ENCODE measurements around the gene MLXIP. TPM values are rescaled to one million over a fixed set of nuclear protein-coding genes. Genes with fewer than 3 reads are reported as not detected.

The MLXIP gene
- total and polyA plus RNA-seq, 2 of the 13 experiments (the other 11 are each of a cell fraction or from before 2014, with no cell fraction given): 5.3 to 6.7 TPM

- Histone ChIP-seq H4K20me1 (ENCODE audit: insufficient read depth, low read length) (no peaks in the 10 kb centered on the region), H3K9me3 (ENCODE audit: low read length) (no peaks in the 10 kb centered on the region), H3K27ac (ENCODE audit: extremely low read length, insufficient read depth, low read length) (no peak overlapping the region), H3K27me3 (ENCODE audit: control insufficient read depth in 1 of 2, insufficient read depth in 2 of 2, low read length in 2 of 2) (no peaks in the 10 kb centered on the region; a peak in 1 of 5 replicates), H3K79me2 (ENCODE audit: insufficient read depth, low read length) (no peaks in the 10 kb centered on the region), H3K4me3 (replicated peaks in 1 of 3; ENCODE audit: insufficient read depth in 1 of 3, low read depth in 2 of 3, low read length in 3 of 3) (no peak overlapping the region), H3K4me1 (ENCODE audit: insufficient read depth, low read length) (peaks cover 14% of the 10 kb centered on the region), H2AFZ (ENCODE audit: low read length) (no peak overlapping the region), H3K4me2 (ENCODE audit: low read depth, low read length) (no peak overlapping the region), H3K36me3 (replicated peaks in 1 of 2; ENCODE audit: control insufficient read depth in 1 of 2, insufficient read depth in 2 of 2, low read length in 2 of 2) (peaks cover 3 to 9% of the 10 kb centered on the region in 2 experiments; a peak in 4 of 5 replicates), H3K9ac (ENCODE audit: insufficient read depth, low read depth, low read length) (no peak overlapping the region)
- FAIRE-seq (no peak), ATAC-seq (no peak), DNase-seq (ENCODE audit: low spot score) (no peak)
- intact Hi-C loops (cut with micrococcal nuclease; ENCODE audit: unreplicated experiment): no loop called here
- ChIA-PET CTCF (ENCODE audit: low intra/inter-chr PET ratio, low total read pairs) (no interaction called here), POLR2A (no interaction called here)
- in situ Hi-C loops (cut with HindIII; ENCODE audit: extremely low pct_ligation_motif_present, low pct_unique_long_range_greater_than_20kb): no loop called here
- no TSS peak for BruUV-seq (replicated peaks)
- 91% methylated on average over 5 of the region's 7 CpGs for WGBS (ENCODE audit: low lambda C conversion rate)
- TF ChIP-seq ZNF276 (CRISPR knock-in tag; IDR thresholded peaks at IDR 0.05; ENCODE audit: low read depth): no peak
- TF ChIP-seq SETDB1 (CRISPR knock-in tag; IDR thresholded peaks at IDR 0.05; ENCODE audit: borderline replicate concordance): no peak
Observed at GRCh38 chr12:122046145-122046544, 32.4 kb upstream of the MLXIP start.

GRCh38 chr12:122048151-122048550 lies 30.4 kb upstream of the MLXIP start:
- no peaks in the 10 kb centered on the region for H3K79me2 ChIP-seq (ENCODE audit: insufficient read depth, low read length)
- WGBS (ENCODE audit: low lambda C conversion rate): 92% methylated on average over 8 of the region's 8 CpGs
- CTCF ChIA-PET (ENCODE audit: low intra/inter-chr PET ratio, low total read pairs): no interaction called here
- no peaks in the 10 kb centered on the region; a peak in 1 of 5 replicates for H3K27me3 ChIP-seq (ENCODE audit: control insufficient read depth in 1 of 2, insufficient read depth in 2 of 2, low read length in 2 of 2)
- POLR2A ChIA-PET: interaction anchor here (0.7 kb wide), 1 partner anchor 368 kb away, joined by 4 read pairs; no protein-coding TSS in a partner anchor
- no peak overlapping the region for H3K4me2 ChIP-seq (ENCODE audit: low read depth, low read length)
- H3K9ac ChIP-seq (ENCODE audit: insufficient read depth, low read depth, low read length): no peak overlapping the region
- TF ChIP-seq YEATS4 (CRISPR knock-in tag; IDR thresholded peaks at IDR 0.05; ENCODE audit: borderline replicate concordance) (no peak), PCBP1 (IDR thresholded peaks at IDR 0.05; ENCODE audit: borderline replicate concordance, low read depth, low read length) (no peak), CHD2 (IDR thresholded peaks at IDR 0.05; ENCODE audit: low read depth, low read length) (no peak), FOXJ3 (CRISPR knock-in tag; IDR thresholded peaks at IDR 0.05; ENCODE audit: borderline replicate concordance) (no peak), GATA4 (IDR thresholded peaks at IDR 0.05; ENCODE audit: borderline replicate concordance, low read depth) (no peak), THAP7 (CRISPR knock-in tag; IDR thresholded peaks at IDR 0.05) (no peak), HNRNPK (IDR thresholded peaks at IDR 0.05; ENCODE audit: low read depth, low read length, poor library complexity, severe bottlenecking) (no peak)
- intact Hi-C loops (cut with micrococcal nuclease; ENCODE audit: unreplicated experiment): no loop called here
- H3K4me1 ChIP-seq (ENCODE audit: insufficient read depth, low read length): peaks cover 8% of the 10 kb centered on the region
- no peak overlapping the region for H2AFZ ChIP-seq (ENCODE audit: low read length)
- no peak overlapping the region for H3K4me3 ChIP-seq (replicated peaks in 1 of 3; ENCODE audit: insufficient read depth in 1 of 3, low read depth in 2 of 3, low read length in 3 of 3)
- FAIRE-seq (no peak), DNase-seq (ENCODE audit: low spot score) (no peak), ATAC-seq (no peak)
- H4K20me1 ChIP-seq (ENCODE audit: insufficient read depth, low read length): no peaks in the 10 kb centered on the region
- BruUV-seq (replicated peaks): no TSS peak
- H3K36me3 ChIP-seq (replicated peaks in 1 of 2; ENCODE audit: control insufficient read depth in 1 of 2, insufficient read depth in 2 of 2, low read length in 2 of 2): peaks cover 3 to 9% of the 10 kb centered on the region in 2 experiments; a peak in 4 of 5 replicates
- H3K27ac ChIP-seq (ENCODE audit: extremely low read length, insufficient read depth, low read length): no peak overlapping the region
- no peaks in the 10 kb centered on the region for H3K9me3 ChIP-seq (ENCODE audit: low read length)
- in situ Hi-C loops (cut with HindIII; ENCODE audit: extremely low pct_ligation_motif_present, low pct_unique_long_range_greater_than_20kb): no loop called here
